HT-29 (cell line): ENCODE results near the gene KCTD17. TPM values are rescaled to one million over a fixed set of nuclear protein-coding genes. Genes with fewer than 3 reads are reported as not detected.

Experiments
- DNase-seq: peaks from one replicate; pipeline ENCODE4 v3.0.0-alpha.2; 2015; ENCODE audit warnings: low spot score
- total RNA-seq: library from RNA; depleted of rRNA; stranded (reverse); fragments of >200 nt; shearing (Covaris generic); gene quantifications from 2 replicates; pipeline ENCODE4 v1.2.3, GENCODE V29; 2014

KCTD17 gene
- total RNA-seq, 1 experiment from 2014 or later: 5.5 TPM

- DNase-seq: peak; percentile 47
Measured at GRCh38 chr22:37077802-37078448, 26.4 kb downstream of the KCTD17 start.

- DNase-seq: no peak
Measured at GRCh38 chr22:37079158-37079557, 27.6 kb downstream of the KCTD17 start.

GRCh38 chr22:37079668-37080171 is 28.2 kb downstream of the KCTD17 start:
- DNase-seq: no peak

- no peak for DNase-seq
Measured at GRCh38 chr22:37080438-37080837, 28.9 kb downstream of the KCTD17 start.

GRCh38 chr22:37080838-37081237 is 29.3 kb downstream of the KCTD17 start:
- DNase-seq: no peak

GRCh38 chr22:37082251-37082873 is 30.8 kb downstream of the KCTD17 start:
- no peak for DNase-seq

GRCh38 chr22:37083914-37084313 is 32.4 kb downstream of the KCTD17 start:
- DNase-seq: no peak

- no peak for DNase-seq
Measured at GRCh38 chr22:37084385-37084784, 32.8 kb downstream of the KCTD17 start.

- no peak for DNase-seq
Measured at GRCh38 chr22:37086184-37086583, 34.6 kb downstream of the KCTD17 start.

- DNase-seq: no peak
Measured at GRCh38 chr22:37088108-37088605, 36.6 kb downstream of the KCTD17 start.

- no peak for DNase-seq
Measured at GRCh38 chr22:37088750-37089408, 37.3 kb downstream of the KCTD17 start.

GRCh38 chr22:37089434-37089833 is 37.9 kb downstream of the KCTD17 start:
- DNase-seq: no peak

- DNase-seq: no peak
Measured at GRCh38 chr22:37090920-37091695, 39.6 kb downstream of the KCTD17 start.

- no peak for DNase-seq
Measured at GRCh38 chr22:37091994-37092393, 40.5 kb downstream of the KCTD17 start.

- no peak for DNase-seq
Measured at GRCh38 chr22:37092997-37093396, 41.5 kb downstream of the KCTD17 start.

- DNase-seq: no peak
Measured at GRCh38 chr22:37094239-37094638, 42.7 kb downstream of the KCTD17 start.

GRCh38 chr22:37095113-37095512 is 43.6 kb downstream of the KCTD17 start:
- no peak for DNase-seq

- DNase-seq: no peak
Measured at GRCh38 chr22:37097346-37097745, 45.8 kb downstream of the KCTD17 start.

- no peak for DNase-seq
Measured at GRCh38 chr22:37098976-37099591, 47.5 kb downstream of the KCTD17 start.

GRCh38 chr22:37100589-37101127 is 49.1 kb downstream of the KCTD17 start:
- DNase-seq: no peak
